GM19328 (cell line): ENCODE data around the gene DHRSX.

Source experiments
- ATAC-seq: cut with Tn5 transposase; IDR thresholded peaks from one replicate; pipeline ENCODE4 v1.9.1; 2021; ENCODE audit warnings: mild to moderate bottlenecking, moderate library complexity; ENCODE audit not compliant: unreplicated experiment

Gene DHRSX

DNA sequence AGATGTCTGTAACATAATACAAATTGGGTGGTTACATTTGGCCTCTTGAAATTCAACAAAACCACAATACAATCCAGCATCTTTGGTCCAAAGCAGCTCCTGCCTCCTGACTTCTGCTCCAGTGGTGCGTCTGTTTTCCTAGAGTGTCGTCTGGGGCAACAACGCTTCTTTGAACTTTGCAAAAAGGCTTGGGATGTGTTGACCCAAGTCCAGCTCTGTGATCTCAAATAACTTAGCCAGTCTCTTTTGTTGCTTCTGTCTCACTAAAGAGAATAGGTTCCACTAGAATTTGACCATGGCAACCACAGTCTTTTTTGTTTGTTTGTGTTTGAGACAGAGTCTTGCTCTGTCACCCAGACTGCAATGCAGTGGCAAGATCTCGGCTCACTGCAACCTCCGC, 324.0 kb downstream of the DHRSX start:
- no peak for ATAC-seq

DNA sequence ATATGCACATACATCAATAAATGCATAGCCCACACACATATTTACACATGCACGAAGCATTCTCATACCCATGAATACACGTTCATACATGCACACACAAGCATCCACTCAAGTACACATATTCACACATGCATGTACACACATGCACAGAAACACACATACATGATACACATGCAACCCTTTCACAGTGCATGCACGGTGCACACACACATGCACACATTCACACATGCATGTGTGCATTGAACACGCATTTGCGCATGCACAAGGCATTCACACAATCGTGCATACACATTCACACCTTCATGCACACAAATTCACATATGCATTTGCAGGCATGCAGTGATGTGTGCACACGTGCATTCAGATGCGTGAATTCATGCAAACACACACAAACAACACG, 324.5 kb downstream of the DHRSX start:
- ATAC-seq, result no peak

DNA sequence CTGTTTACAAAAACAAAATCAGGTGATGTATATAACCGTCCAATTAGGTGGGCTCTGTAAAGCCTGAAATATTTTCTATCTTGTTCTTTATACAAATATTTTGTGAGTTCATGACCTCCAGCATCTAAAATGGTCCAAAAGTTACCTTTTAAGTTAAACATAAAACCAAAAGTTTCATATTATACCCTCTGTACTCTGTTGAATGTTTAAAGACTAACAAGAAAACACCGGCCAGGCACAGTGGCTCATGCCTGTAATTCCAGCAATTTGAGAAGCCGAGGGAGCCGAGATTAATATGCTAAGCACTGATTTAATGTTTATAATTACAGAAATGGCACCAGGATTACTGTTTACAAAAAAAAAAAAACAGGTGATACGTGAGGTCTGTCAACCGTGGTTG, 328.4 kb downstream of the DHRSX start:
- no peak for ATAC-seq
